IMR-90 (cell line): ENCODE data around the gene MAZ. TPM values are rescaled to one million over a fixed set of nuclear protein-coding genes. Genes with fewer than 3 reads are reported as not detected.

Experiments
- ATAC-seq: fragments of 200-7000 bp; cut with Tn5 transposase; 2 replicates; pipeline ENCODE4 v1.9.1; 2020; ENCODE audit warnings: low read depth, mild to moderate bottlenecking, moderate library complexity
- BruUV-seq: library from RNA; stranded (reverse); fragments of 400-500 nt; replicated peaks from 2 replicates; lab custom pipeline; 2021; lab: Mats Ljungman, UMichigan
- CTCF ChIA-PET: fragments of 300-600 bp; formaldehyde crosslinking; extraction: SDS; loops from one replicate; lab custom pipeline; 2021; ENCODE audit warnings: antibody characterized with exemption; lab: Yijun Ruan, JAX
- POLR2A ChIA-PET: fragments of 300-600 bp; sonication (Branson Sonifier 250); formaldehyde crosslinking; loops from one replicate; lab custom pipeline; 2022; ENCODE audit warnings: antibody characterized with exemption; ENCODE audit not compliant: unreplicated experiment; lab: Charles Lee
- DNase-seq: peaks from one replicate; pipeline ENCODE4 v3.0.0; 2013
- H2AFZ ChIP-seq: replicated peaks from 2 replicates; pipeline ENCODE3; 2013; ENCODE audit warnings: low read length, mild to moderate bottlenecking; ENCODE audit not compliant: poor library complexity
- H2AK5ac ChIP-seq: 2 replicates; pipeline ENCODE4 v1.6.1; 2013; ENCODE audit warnings: low read depth, low read length, inconsistent platforms
- H2AK9ac ChIP-seq: replicated peaks from 2 replicates; pipeline ENCODE3; 2013; ENCODE audit warnings: mild to moderate bottlenecking, low read depth, low read length, moderate library complexity; ENCODE audit not compliant: poor library complexity
- H2BK120ac ChIP-seq: 2 replicates; pipeline ENCODE4 v1.6.1; 2013; ENCODE audit warnings: low read depth, low read length, inconsistent platforms
- H2BK15ac ChIP-seq: 3 replicates; pipeline ENCODE4 v1.6.1; 2013; ENCODE audit warnings: low read depth, low read length, inconsistent platforms
- H2BK20ac ChIP-seq: 2 replicates; pipeline ENCODE4 v1.6.1; 2013; ENCODE audit warnings: low read depth, mild to moderate bottlenecking, inconsistent platforms, low read length, moderate library complexity
- H2BK5ac ChIP-seq: 2 replicates; pipeline ENCODE4 v1.6.1; 2013; ENCODE audit warnings: mild to moderate bottlenecking, low read depth, low read length, inconsistent platforms; ENCODE audit not compliant: poor library complexity, severe bottlenecking
- H3K14ac ChIP-seq: replicated peaks from 2 replicates; pipeline ENCODE4 v1.6.1; 2013; ENCODE audit warnings: low read depth, low read length, inconsistent platforms
- H3K18ac ChIP-seq: 2 replicates; pipeline ENCODE4 v1.6.1; 2013; ENCODE audit warnings: low read depth, low read length, control low read depth
- H3K23ac ChIP-seq: 2 replicates; pipeline ENCODE4 v1.6.1; 2013; ENCODE audit warnings: low read depth, low read length, inconsistent platforms
- H3K27ac ChIP-seq: 2 replicates; pipeline ENCODE4 v1.5.1; 2013; ENCODE audit warnings: mild to moderate bottlenecking, control low read depth, low read length; ENCODE audit not compliant: insufficient read depth
- H3K27me3 ChIP-seq: 2 replicates; pipeline ENCODE4 v1.6.1; 2013; ENCODE audit warnings: low read length; ENCODE audit not compliant: control insufficient read depth, insufficient read depth
- H3K36me3 ChIP-seq: 2 replicates; pipeline ENCODE4 v1.6.1; 2013; ENCODE audit warnings: low read length, mixed read lengths; ENCODE audit not compliant: control insufficient read depth, insufficient read depth
- H3K4ac ChIP-seq: 2 replicates; pipeline ENCODE4 v1.6.1; 2013; ENCODE audit warnings: low read depth, low read length, inconsistent platforms
- H3K4me1 ChIP-seq: 2 replicates; pipeline ENCODE4 v1.6.1; 2013; ENCODE audit warnings: low read length, mixed read lengths; ENCODE audit not compliant: control insufficient read depth, insufficient read depth
- H3K4me2 ChIP-seq: 2 replicates; pipeline ENCODE4 v1.6.1; 2013; ENCODE audit warnings: low read depth, mild to moderate bottlenecking, control low read depth, low read length, moderate library complexity
- H3K4me3 ChIP-seq: 2 replicates; pipeline ENCODE4 v1.5.1; 2013; ENCODE audit warnings: low read depth, mild to moderate bottlenecking, control low read depth, low read length, moderate library complexity; ENCODE audit not compliant: insufficient read depth
- H3K56ac ChIP-seq: 2 replicates; pipeline ENCODE4 v1.6.1; 2013; ENCODE audit warnings: low read length, inconsistent platforms; ENCODE audit not compliant: insufficient read depth; ENCODE audit errors: extremely low read depth
- H3K79me1 ChIP-seq, 2 experiments: 2 replicates each; pipeline ENCODE4 v1.6.1; 2013; ENCODE audit warnings: low read length in 2 of 2, inconsistent platforms in 1 of 2, low read depth in 1 of 2
- H3K9ac ChIP-seq: 2 replicates; pipeline ENCODE4 v1.6.1; 2013; ENCODE audit warnings: low read depth, low read length, control low read depth
- H3K9me1 ChIP-seq: 2 replicates; pipeline ENCODE4 v1.6.1; 2013; ENCODE audit warnings: low read length, inconsistent platforms; ENCODE audit not compliant: insufficient read depth
- H3K9me3 ChIP-seq: 2 replicates; pipeline ENCODE4 v1.6.1; 2013; ENCODE audit warnings: low read length; ENCODE audit not compliant: control insufficient read depth, insufficient read depth
- H4K20me1 ChIP-seq: 2 replicates; pipeline ENCODE4 v1.6.1; 2013; ENCODE audit warnings: low read length, inconsistent platforms; ENCODE audit not compliant: insufficient read depth
- H4K5ac ChIP-seq: 2 replicates; pipeline ENCODE4 v1.6.1; 2013; ENCODE audit warnings: mild to moderate bottlenecking, low read depth, low read length, control low read depth
- H4K8ac ChIP-seq, 2 experiments: 2 replicates each; pipeline ENCODE4 v1.6.1; 2013; ENCODE audit warnings: low read depth in 2 of 2, low read length in 2 of 2, control low read depth in 1 of 2, inconsistent platforms in 1 of 2
- H4K91ac ChIP-seq: 2 replicates; pipeline ENCODE4 v1.6.1; 2013; ENCODE audit warnings: low read depth, low read length, inconsistent platforms; ENCODE audit not compliant: insufficient read depth
- BHLHE40 ChIP-seq: fragments of 150-350 bp; IDR thresholded peaks from 2 replicates; pipeline ENCODE4 v1.6.1; 2016; ENCODE audit warnings: mild to moderate bottlenecking, low read depth, low read length
- CEBPB ChIP-seq: IDR thresholded peaks from 2 replicates; pipeline ENCODE4 v1.6.1; 2012; ENCODE audit warnings: low read depth, low read length, improper control_type of control experiment
- CHD1 ChIP-seq: IDR thresholded peaks from 2 replicates; pipeline ENCODE4 v1.6.1; 2012; ENCODE audit warnings: low read depth, low read length, improper control_type of control experiment
- FOS ChIP-seq: fragments of 150-350 bp; IDR thresholded peaks from 2 replicates; pipeline ENCODE4 v1.6.1; 2016; ENCODE audit warnings: low read depth, low read length
- MAFK ChIP-seq: IDR thresholded peaks from 2 replicates; pipeline ENCODE4 v1.6.1; 2012; ENCODE audit warnings: low read depth, low read length, improper control_type of control experiment
- MAZ ChIP-seq: IDR thresholded peaks from 2 replicates; pipeline ENCODE4 v1.6.1; 2012; ENCODE audit warnings: low read depth, mild to moderate bottlenecking, low read length, improper control_type of control experiment, moderate library complexity, borderline replicate concordance
- MXI1 ChIP-seq: IDR thresholded peaks from 2 replicates; pipeline ENCODE4 v1.6.1; 2012; ENCODE audit warnings: low read depth, mild to moderate bottlenecking, low read length, moderate library complexity, borderline replicate concordance
- NFE2L2 ChIP-seq: fragments of 150-350 bp; IDR thresholded peaks from 2 replicates; pipeline ENCODE4 v1.6.1; 2016; ENCODE audit warnings: low read depth, mild to moderate bottlenecking, low read length
- POLR2A ChIP-seq: IDR thresholded peaks from 2 replicates; pipeline ENCODE4 v1.6.1; 2012; ENCODE audit warnings: mild to moderate bottlenecking, low read depth, low read length
- RAD21 ChIP-seq: IDR thresholded peaks from 2 replicates; pipeline ENCODE4 v1.6.1; 2012; ENCODE audit warnings: low read length, improper control_type of control experiment
- RCOR1 ChIP-seq: IDR thresholded peaks from 2 replicates; pipeline ENCODE4 v1.6.1; 2012; ENCODE audit warnings: mild to moderate bottlenecking, low read length, improper control_type of control experiment; ENCODE audit not compliant: insufficient replicate concordance
- RFX5 ChIP-seq: IDR thresholded peaks from 2 replicates; pipeline ENCODE4 v1.8.0; 2012; ENCODE audit warnings: low read depth, mild to moderate bottlenecking, low read length, moderate library complexity
- SMC3 ChIP-seq: fragments of 150-350 bp; IDR thresholded peaks from 2 replicates; pipeline ENCODE4 v1.6.1; 2016; ENCODE audit warnings: low read depth, mild to moderate bottlenecking, antibody characterized with exemption, low read length, moderate library complexity
- WGBS, 2 experiments: methylation state at CpG; one replicate each; pipeline versions ENCODE4 v1.1.5 to v1.1.7; 2013; ENCODE audit warnings: missing lambda C conversion rate in 2 of 2; ENCODE audit not compliant: insufficient read length in 1 of 2; ENCODE audit errors: extremely low coverage in 2 of 2; 5-methylcytosine and 5-hydroxymethylcytosine counted together
- dilution Hi-C: fragments of 300-500 bp; cut with HindIII; formaldehyde crosslinking; loops from one replicate; pipeline ENCODE4 v1.14.3; 2018; ENCODE audit warnings: low sequenced_read_pairs; ENCODE audit not compliant: unreplicated experiment
- in situ Hi-C: fragments of 300-500 bp; cut with MboI; formaldehyde crosslinking; loops from 3 replicates; pipeline ENCODE4 v1.14.3; 2019; ENCODE audit warnings: low sequenced_read_pairs, inconsistent platforms, mixed read lengths
- intact Hi-C: fragments of 100-400 bp; cut with micrococcal nuclease; formaldehyde crosslinking; loops from 2 replicates; pipeline ENCODE4 v1.10.0; 2022
- polyA plus RNA-seq, 3 experiments: library from polyadenylated mRNA; depleted of rRNA; stranded (reverse); fragments of >200 nt; gene quantifications; 2 replicates each; pipeline ENCODE4 v1.2.3, GENCODE V29; 2012; ENCODE audit warnings: low replicate concordance in 1 of 3
- total RNA-seq: library from RNA; depleted of rRNA; stranded (reverse); fragments of >200 nt; gene quantifications from 2 replicates; pipeline ENCODE4 v1.2.3, GENCODE V29; 2012
- TF ChIP-seq, protein P1 (sequence below): conservative IDR thresholded peaks from 2 replicates; pipeline ENCODE4 v1.5.1; 2012; ENCODE audit warnings: mild to moderate bottlenecking, low read depth, low read length, improper control_type of control experiment
- TF ChIP-seq, protein P2 (sequence below): fragments of 150-350 bp; IDR thresholded peaks from 2 replicates; pipeline ENCODE4 v1.6.1; 2016; ENCODE audit warnings: low read depth, mild to moderate bottlenecking, low read length, moderate library complexity, borderline replicate concordance
- TF ChIP-seq, protein P3 (sequence below): fragments of 150-350 bp; IDR thresholded peaks from 2 replicates; pipeline ENCODE4 v1.6.1; 2017; ENCODE audit warnings: mild to moderate bottlenecking, antibody characterized with exemption, low read length, low read depth

MAZ gene
- total and polyA plus RNA-seq, 2 of the 4 experiments (the other 2 are of a cell fraction) = 113 to 138 TPM

DNA sequence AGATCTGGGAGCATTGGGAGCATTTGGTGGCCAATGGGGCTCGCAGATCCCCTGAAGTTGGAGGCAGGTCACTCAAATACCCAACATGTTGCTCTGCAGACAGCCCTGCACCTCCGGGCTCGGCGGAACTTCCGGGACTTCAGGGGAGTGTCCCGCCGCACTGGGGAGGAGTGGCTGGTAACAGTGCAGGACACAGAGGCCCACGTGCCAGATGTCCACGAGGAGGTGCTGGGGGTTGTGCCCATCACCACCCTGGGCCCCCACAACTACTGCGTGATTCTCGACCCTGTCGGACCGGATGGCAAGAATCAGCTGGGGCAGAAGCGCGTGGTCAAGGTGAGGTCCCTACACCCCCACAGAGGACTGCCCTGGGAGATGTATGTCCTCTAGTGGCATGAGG is 30.3 kb downstream of the MAZ start:
- intact Hi-C loops = no loop called here
- no peak overlapping the region for H4K5ac ChIP-seq
- H4K8ac ChIP-seq = no peak overlapping the region
- no peak overlapping the region for H4K91ac ChIP-seq
- CTCF ChIA-PET = interaction anchor here (0.6 kb wide), 1 partner anchor 79 kb away, joined by 8 read pairs; no protein-coding TSS in a partner anchor
- H2BK120ac ChIP-seq = no peak overlapping the region
- H3K4ac ChIP-seq = no peak overlapping the region
- dilution Hi-C loops = no loop called here
- BruUV-seq = no TSS peak
- no peak overlapping the region for H2BK20ac ChIP-seq
- no peaks in the 10 kb centered on the region; the same call in 1 of the 2 replicates for H4K20me1 ChIP-seq
- no peak overlapping the region for H3K56ac ChIP-seq
- POLR2A ChIA-PET = no interaction called here
- TF ChIP-seq RAD21 (no peak), SMC3 (no peak), BHLHE40 (no peak), MAZ (no peak), POLR2A (no peak), MAFK (no peak), RCOR1 (no peak), RFX5 (no peak), MXI1 (no peak), CHD1 (no peak), CEBPB (no peak), NFE2L2 (no peak), FOS (no peak)
- TF ChIP-seq, protein P1, sequence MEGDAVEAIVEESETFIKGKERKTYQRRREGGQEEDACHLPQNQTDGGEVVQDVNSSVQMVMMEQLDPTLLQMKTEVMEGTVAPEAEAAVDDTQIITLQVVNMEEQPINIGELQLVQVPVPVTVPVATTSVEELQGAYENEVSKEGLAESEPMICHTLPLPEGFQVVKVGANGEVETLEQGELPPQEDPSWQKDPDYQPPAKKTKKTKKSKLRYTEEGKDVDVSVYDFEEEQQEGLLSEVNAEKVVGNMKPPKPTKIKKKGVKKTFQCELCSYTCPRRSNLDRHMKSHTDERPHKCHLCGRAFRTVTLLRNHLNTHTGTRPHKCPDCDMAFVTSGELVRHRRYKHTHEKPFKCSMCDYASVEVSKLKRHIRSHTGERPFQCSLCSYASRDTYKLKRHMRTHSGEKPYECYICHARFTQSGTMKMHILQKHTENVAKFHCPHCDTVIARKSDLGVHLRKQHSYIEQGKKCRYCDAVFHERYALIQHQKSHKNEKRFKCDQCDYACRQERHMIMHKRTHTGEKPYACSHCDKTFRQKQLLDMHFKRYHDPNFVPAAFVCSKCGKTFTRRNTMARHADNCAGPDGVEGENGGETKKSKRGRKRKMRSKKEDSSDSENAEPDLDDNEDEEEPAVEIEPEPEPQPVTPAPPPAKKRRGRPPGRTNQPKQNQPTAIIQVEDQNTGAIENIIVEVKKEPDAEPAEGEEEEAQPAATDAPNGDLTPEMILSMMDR = no peak
- TF ChIP-seq, protein P2, sequence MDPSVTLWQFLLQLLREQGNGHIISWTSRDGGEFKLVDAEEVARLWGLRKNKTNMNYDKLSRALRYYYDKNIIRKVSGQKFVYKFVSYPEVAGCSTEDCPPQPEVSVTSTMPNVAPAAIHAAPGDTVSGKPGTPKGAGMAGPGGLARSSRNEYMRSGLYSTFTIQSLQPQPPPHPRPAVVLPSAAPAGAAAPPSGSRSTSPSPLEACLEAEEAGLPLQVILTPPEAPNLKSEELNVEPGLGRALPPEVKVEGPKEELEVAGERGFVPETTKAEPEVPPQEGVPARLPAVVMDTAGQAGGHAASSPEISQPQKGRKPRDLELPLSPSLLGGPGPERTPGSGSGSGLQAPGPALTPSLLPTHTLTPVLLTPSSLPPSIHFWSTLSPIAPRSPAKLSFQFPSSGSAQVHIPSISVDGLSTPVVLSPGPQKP = no peak
- TF ChIP-seq, protein P3, sequence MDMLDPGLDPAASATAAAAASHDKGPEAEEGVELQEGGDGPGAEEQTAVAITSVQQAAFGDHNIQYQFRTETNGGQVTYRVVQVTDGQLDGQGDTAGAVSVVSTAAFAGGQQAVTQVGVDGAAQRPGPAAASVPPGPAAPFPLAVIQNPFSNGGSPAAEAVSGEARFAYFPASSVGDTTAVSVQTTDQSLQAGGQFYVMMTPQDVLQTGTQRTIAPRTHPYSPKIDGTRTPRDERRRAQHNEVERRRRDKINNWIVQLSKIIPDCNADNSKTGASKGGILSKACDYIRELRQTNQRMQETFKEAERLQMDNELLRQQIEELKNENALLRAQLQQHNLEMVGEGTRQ = no peak
- peaks cover 5% of the 10 kb centered on the region; the same call in 1 of the 2 replicates for H3K9me1 ChIP-seq
- WGBS, 2 experiments = no CpG with 5 or more reads among the region's 15 CpGs
- H2AK9ac ChIP-seq = no peak overlapping the region
- H3K9me3 ChIP-seq = no peaks in the 10 kb centered on the region
- ATAC-seq (no peak), DNase-seq (no peak)
- no peaks in the 10 kb centered on the region; the same call in none of the 2 replicates for H3K4me1 ChIP-seq
- no peak overlapping the region for H3K23ac ChIP-seq
- no peak overlapping the region for H3K14ac ChIP-seq
- in situ Hi-C loops = no loop called here
- peaks cover 75% of the 10 kb centered on the region for H3K36me3 ChIP-seq
- no peak overlapping the region for H2AK5ac ChIP-seq
- H3K9ac ChIP-seq = no peak overlapping the region
- no peak overlapping the region for H2BK5ac ChIP-seq
- no peak overlapping the region for H3K4me3 ChIP-seq
- no peak overlapping the region for H3K18ac ChIP-seq
- H2AFZ ChIP-seq = no peak overlapping the region
- H3K4me2 ChIP-seq = no peak overlapping the region
- no peaks in the 10 kb centered on the region for H3K27me3 ChIP-seq
- H3K27ac ChIP-seq = no peak overlapping the region
- H3K79me1 ChIP-seq = peaks cover 16 to 53% of the 10 kb centered on the region in 2 experiments; a peak in 3 of 4 replicates
- H2BK15ac ChIP-seq = no peak overlapping the region
